Body of pancreas (tissue), 4 donors: Measurements from ENCODE around the gene PAX2.

Experiments
- CTCF ChIP-seq, 7 experiments: fragments of 450-650 bp in 4 of 7; fragments of 200-600 bp in 3 of 7; sonication (generic) in 3 of 7; IDR thresholded peaks; one replicate each; pipeline ENCODE4 v1.5.1; 2016 to 2019; ENCODE audit warnings: antibody characterized with exemption in 7 of 7
- POLR2A ChIP-seq, 3 donors: fragments of 450-650 bp; IDR thresholded peaks; one replicate each; pipeline ENCODE4 v1.6.1; 2016; ENCODE audit warnings: antibody characterized with exemption in 3 of 3, mild to moderate bottlenecking in 2 of 3

- no peak for TF ChIP-seq CTCF (IDR thresholded peaks at IDR 0.05)
- no peak for TF ChIP-seq POLR2A (IDR thresholded peaks at IDR 0.05)
Measured at GRCh38 chr10:100808876-100809275, 63.5 kb downstream of the PAX2 start.
